Bronchial smooth muscle cell (primary cell): ENCODE results near the gene XCL1. TPM values are rescaled to one million over a fixed set of nuclear protein-coding genes. Genes with fewer than 3 reads are reported as not detected.

Source experiments
- total RNA-seq: library from RNA; depleted of rRNA; stranded (reverse); fragments of >200 nt; gene quantifications from 2 replicates; pipeline ENCODE4 v1.2.1, GENCODE V29; 2014

Gene XCL1, protein sequence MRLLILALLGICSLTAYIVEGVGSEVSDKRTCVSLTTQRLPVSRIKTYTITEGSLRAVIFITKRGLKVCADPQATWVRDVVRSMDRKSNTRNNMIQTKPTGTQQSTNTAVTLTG
- not detected in 2 replicates for total RNA-seq

GRCh38 chr1:168576245-168576688 is at the start of gene XCL1:
Gene XCL1, plus strand, starts transcription at chr1:168576605. Its CDS starts 33 bp downstream, at chr1:168576638.

DNA sequence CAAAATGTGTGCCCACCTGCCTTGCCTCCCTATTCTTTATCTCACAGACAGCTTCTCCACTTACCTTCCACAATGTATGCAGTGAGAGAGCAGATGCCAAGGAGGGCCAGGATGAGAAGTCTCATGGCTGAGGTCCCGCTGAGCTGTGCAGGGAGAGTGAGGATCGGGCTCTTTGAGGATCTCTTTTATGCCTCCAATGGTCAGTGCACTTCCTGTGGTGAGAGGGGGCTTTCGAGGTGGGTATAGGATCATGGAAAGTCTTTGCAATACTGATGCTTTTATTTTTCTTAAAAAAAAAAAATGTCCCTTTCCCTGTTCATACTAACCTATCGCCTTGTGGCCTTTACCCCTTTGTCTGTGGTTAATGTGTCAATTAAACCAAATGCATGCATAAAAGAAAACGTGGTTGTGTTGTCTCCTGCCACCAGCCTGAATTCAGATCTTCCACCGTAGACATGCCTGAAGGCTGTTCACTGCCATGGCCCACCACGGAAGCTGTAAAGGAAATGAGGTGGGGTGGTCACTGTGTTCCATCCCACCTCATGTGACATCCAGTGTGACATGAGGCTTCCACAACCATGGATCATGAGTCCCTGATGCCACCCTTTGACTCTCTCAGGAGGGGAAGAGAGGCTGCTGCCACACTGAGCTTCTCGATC is 32.4 kb upstream of the XCL1 start, which contains the start of gene XCL2:
XCL2 (minus strand) TSS at position 158 of the 659 bp plus-strand sequence; CDS start at position 125, 33 bp downstream.

Other genes with a start within 250 kb of the XCL1 start
- gene XCL2, start 32.6 kb upstream of the XCL1 start, total RNA-seq, result not detected in 2 replicates
- 0.32 and 0.86 TPM in 2 replicates for gene DPT, start 152.6 kb downstream of the XCL1 start, total RNA-seq